Measurements from ENCODE around the gene SCAMP2. TPM values are rescaled to one million over a fixed set of nuclear protein-coding genes. Genes with fewer than 3 reads are reported as not detected.
A peak's percentile ranks its signal among the peaks of the same experiment; 100 is the strongest.

Gene SCAMP2
- total and polyA plus RNA-seq, 2 donors (not counting 1 experiment from before 2014, with no cell fraction given): 85.1 to 105 TPM

- Histone ChIP-seq H3K27ac (ENCODE audit: low read length in 2 of 2) (peak overlapping the region; percentile 89 to 93), H3K4me1 (ENCODE audit: control insufficient read depth in 2 of 2, insufficient read depth in 2 of 2, low read length in 2 of 2) (peaks cover 56 to 61% of the 10 kb centered on the region in 2 donors), H3K9ac (ENCODE audit: low read length) (no peak overlapping the region), H2AFZ (ENCODE audit: insufficient read depth, low read depth, low read length, poor library complexity, severe bottlenecking) (no peak overlapping the region), H3K79me2 (ENCODE audit: control insufficient read depth, insufficient read depth, low read length) (peaks cover 64% of the 10 kb centered on the region), H3K9me3 (ENCODE audit: control extremely low read depth in 1 of 3, control insufficient read depth in 2 of 3, insufficient read depth in 1 of 3, low read length in 2 of 3) (no peaks in the 10 kb centered on the region), H3K36me3 (replicated peaks in 1 of 2; ENCODE audit: control extremely low read depth in 1 of 2, control insufficient read depth in 1 of 2, extremely low read depth in 1 of 2, insufficient read depth in 2 of 2, low read length in 1 of 2) (peaks cover 0 to 85% of the 10 kb centered on the region in 2 experiments), H3K27me3 (replicated peaks in 1 of 4; ENCODE audit: control extremely low read depth in 1 of 4, control insufficient read depth in 3 of 4, insufficient read depth in 4 of 4, low read length in 3 of 4) (no peaks in the 10 kb centered on the region), H3K4me2 (replicated peaks; ENCODE audit: low read depth, low read length, poor library complexity, severe bottlenecking) (peak overlapping the region; percentile 62), H4K20me1 (ENCODE audit: control insufficient read depth, insufficient read depth, low read length, poor library complexity, severe bottlenecking) (peaks cover 95% of the 10 kb centered on the region), H3K4me3 (ENCODE audit: control extremely low read depth in 1 of 5, extremely low read depth in 1 of 5, insufficient read depth in 1 of 5, low read depth in 2 of 5, low read length in 4 of 5) (no peak overlapping the region)
- Mint-ChIP-seq H3K4me3 (peak overlapping the region; percentile 78), H3K27ac (peak overlapping the region; percentile 90), H3K27me3 (no peaks in the 10 kb centered on the region), H3K9me3 (ENCODE audit: insufficient read depth) (no peaks in the 10 kb centered on the region), H3K4me1 (peaks cover 52% of the 10 kb centered on the region)
- TF ChIP-seq EZH2 (IDR thresholded peaks at IDR 0.05; ENCODE audit: borderline replicate concordance, insufficient read depth, low read depth, low read length, poor library complexity, severe bottlenecking) (no peak), CTCF (IDR thresholded peaks at IDR 0.05) (peak; percentile 93)
- CTCF ChIA-PET: interaction anchor here (0.7 to 37.1 kb wide), 23 partner anchors 8 to 399 kb away, joined by 3 to 2548 read pairs (median 5); partner anchors contain the start of genes CLK3, CPLX3, CSK and FAM219B
- peak; percentile 90 for ATAC-seq (ENCODE audit: low read depth)
- intact Hi-C loops (cut with micrococcal nuclease): loop anchor here (1.0 to 2.0 kb wide), 5 partner anchors 13 to 43 kb away; partner anchors contain the start of gene ULK3
- DNase-seq: peak; percentile 94
- POLR2A ChIA-PET: interaction anchor here (0.9 to 15.8 kb wide), 7 partner anchors 8 to 43 kb away, joined by 3 to 572 read pairs (median 4); partner anchors contain the start of gene CSK
- 24% methylated on average over 13 of the region's 18 CpGs for WGBS (ENCODE audit: insufficient coverage)
Measured at GRCh38 chr15:74799856-74800558, 73.2 kb downstream of the SCAMP2 start.

All from B cell (primary cell).